Right lobe of liver (tissue), 6 donors: Measurements from ENCODE around the gene ZCCHC14. TPM values are rescaled to one million over a fixed set of nuclear protein-coding genes. Genes with fewer than 3 reads are reported as not detected.
"Not testable (repeated sequence)": the region's sequence is repeated elsewhere in the genome, so short reads cannot be mapped to it uniquely, and the experiment has no call there.

Source experiments
- ATAC-seq, 4 donors: fragments of 200-7000 bp; cut with Tn5 transposase; one replicate each; pipeline ENCODE4 v1.9.1; 2020; ENCODE audit warnings: mild to moderate bottlenecking in 4 of 4, moderate library complexity in 4 of 4
- DNase-seq, 3 donors: peaks; one replicate each; pipeline ENCODE4 v3.0.0-alpha.2; 2020
- H3K27ac ChIP-seq, 3 donors: fragments of 200-600 bp; one replicate each; pipeline ENCODE4 v1.8.0; 2022
- H3K27me3 ChIP-seq, 2 donors: fragments of 200-600 bp; one replicate each; pipeline ENCODE4 v1.8.0; 2022
- H3K36me3 ChIP-seq, 4 donors: fragments of 200-600 bp; sonication (generic) in 1 of 4; one replicate each; pipeline versions ENCODE4 v1.5.1 to v1.8.0; 2017 to 2022; ENCODE audit warnings: control low read depth in 1 of 4
- H3K4me1 ChIP-seq, 4 donors: fragments of 200-600 bp; sonication (generic) in 1 of 4; one replicate each; pipeline versions ENCODE4 v1.5.1 to v1.8.0; 2017 to 2022; ENCODE audit warnings: control low read depth in 1 of 4
- H3K4me3 ChIP-seq, 3 donors: fragments of 200-600 bp; one replicate each; pipeline ENCODE4 v1.8.0; 2022
- H3K9me3 ChIP-seq, 4 donors: fragments of 200-600 bp; sonication (generic) in 1 of 4; one replicate each; pipeline versions ENCODE4 v1.5.1 to v1.8.0; 2017 to 2022; ENCODE audit warnings: control low read depth in 1 of 4
- CTCF ChIP-seq, 4 donors: fragments of 200-600 bp in 3 of 4; fragments of 450-650 bp in 1 of 4; IDR thresholded peaks; one replicate each; pipeline versions ENCODE4 v1.5.1 to v1.8.0; 2016 to 2022; ENCODE audit warnings: antibody characterized with exemption in 4 of 4, mild to moderate bottlenecking in 2 of 4
- POLR2A ChIP-seq: fragments of 450-650 bp; IDR thresholded peaks from one replicate; pipeline ENCODE4 v1.6.1; 2017; ENCODE audit warnings: antibody characterized with exemption, mild to moderate bottlenecking
- WGBS: methylation state at CpG from one replicate; pipeline ENCODE4 v1.1.6; 2018; ENCODE audit warnings: low coverage, low lambda C conversion rate; ENCODE audit not compliant: insufficient coverage; ENCODE audit errors: missing lambda C conversion rate; 5-methylcytosine and 5-hydroxymethylcytosine counted together
- intact Hi-C, 2 donors: fragments of 100-400 bp; cut with DNase I; formaldehyde crosslinking; loops; one replicate each; pipeline versions ENCODE4 v1.11.2 to v1.14.1; 2022
- total RNA-seq, 6 experiments: library from RNA; depleted of rRNA in 2 of 6; stranded (reverse); fragments of >200 nt in 2 of 6; fragmentation: NEBNext Ultra II Directional in 3 of 6; extraction: Animal tissue kit (Norgen Biotek cat#: 25700) in 3 of 6; gene quantifications; one replicate each; pipeline versions ENCODE4 v1.1.0 to v1.2.4, GENCODE V29; 2016 to 2023
- donor health status: DM: no; HTN: yes; CAD: no.
- donor health status: DM: no; HTN: no; CAD: no.
- donor health status: DM: no; HTN: no; CAD: no.
- donor health status: DM: no; HTN: yes; CAD: no.
- donor health status: DM: no; HTN: yes; CAD: no.

ZCCHC14 gene
- total RNA-seq, 6 experiments from 2014 or later = 12.6 to 26.5 (median 17.7) TPM

GRCh38 chr16:87491522-87492290 is 1.1 kb downstream of the ZCCHC14 start:
- peaks cover 0 to 50% (median 20%) of the 10 kb centered on the region in 4 donors for H3K4me1 ChIP-seq
- no peak for TF ChIP-seq POLR2A
- no peak for TF ChIP-seq CTCF (IDR thresholded peaks at IDR 0.05)
- no peaks in the 10 kb centered on the region for H3K27me3 ChIP-seq
- ATAC-seq = no peak
- peak overlapping the region; percentile 44 to 58 (median 56) for H3K4me3 ChIP-seq
- no peaks in the 10 kb centered on the region for H3K9me3 ChIP-seq
- intact Hi-C loops = no loop called here
- DNase-seq = peak in 2 of 3 donors; percentile 43 to 67
- peak overlapping the region; percentile 43 to 68 (median 53) for H3K27ac ChIP-seq
- H3K36me3 ChIP-seq = no peaks in the 10 kb centered on the region
- WGBS = 13% methylated on average over 1 of the region's 80 CpGs

- peak in 3 of 4 donors; percentile 3 to 13 (median 6) for ATAC-seq
- 33% methylated on average over 16 of the region's 45 CpGs for WGBS
- intact Hi-C loops = not testable (repeated sequence)
Measured at GRCh38 chr16:87490799-87491521, 1.9 kb downstream of the ZCCHC14 start.

GRCh38 chr16:87490096-87490798 is 2.6 kb downstream of the ZCCHC14 start:
- TF ChIP-seq POLR2A (no peak), CTCF (IDR thresholded peaks at IDR 0.05) (no peak)
- Histone ChIP-seq H3K27ac (peak overlapping the region; percentile 23 to 68 (median 52)), H3K4me1 (peaks cover 0 to 56% (median 22%) of the 10 kb centered on the region in 4 donors), H3K36me3 (no peaks in the 10 kb centered on the region), H3K4me3 (peak overlapping the region; percentile 44 to 58 (median 56)), H3K27me3 (no peaks in the 10 kb centered on the region), H3K9me3 (no peaks in the 10 kb centered on the region)
- no peak for ATAC-seq
- no peak for DNase-seq
- 5% methylated on average over 15 of the region's 16 CpGs for WGBS
- intact Hi-C loops = no loop called here

More at GRCh38 chr16:87490799-87491521, 1.9 kb downstream of the ZCCHC14 start:
- peak overlapping the region; percentile 23 to 68 (median 52) for H3K27ac ChIP-seq
- peak overlapping the region; percentile 44 to 58 (median 56) for H3K4me3 ChIP-seq
- H3K27me3 ChIP-seq, H3K9me3 ChIP-seq, H3K36me3 ChIP-seq: not testable (repeated sequence)
- peak in 2 of 3 donors; percentile 58 to 68 for DNase-seq
- peaks cover 0 to 50% (median 20%) of the 10 kb centered on the region in 4 donors for H3K4me1 ChIP-seq

- no peak for DNase-seq
- H3K4me3 ChIP-seq = peak overlapping the region in 2 of 3 donors; percentile 56 to 58
- intact Hi-C loops = no loop called here
- no peaks in the 10 kb centered on the region for H3K27me3 ChIP-seq
- TF ChIP-seq CTCF (IDR thresholded peaks at IDR 0.05) = no peak
- TF ChIP-seq POLR2A = no peak
- H3K36me3 ChIP-seq = no peaks in the 10 kb centered on the region
- ATAC-seq = no peak
- peaks cover 0 to 60% (median 22%) of the 10 kb centered on the region in 4 donors for H3K4me1 ChIP-seq
- peak overlapping the region in 2 of 3 donors; percentile 45 to 68 for H3K27ac ChIP-seq
- WGBS = 27% methylated on average over 3 of the region's 6 CpGs
- no peaks in the 10 kb centered on the region for H3K9me3 ChIP-seq
Measured at GRCh38 chr16:87489434-87490045, 3.3 kb downstream of the ZCCHC14 start.

GRCh38 chr16:87488960-87489359 is 3.9 kb downstream of the ZCCHC14 start:
- DNase-seq, H3K9me3 ChIP-seq, H3K36me3 ChIP-seq, intact Hi-C loops, H3K27me3 ChIP-seq, ATAC-seq: not testable (repeated sequence)
- 18% methylated on average over 4 of the region's 6 CpGs for WGBS
- Histone ChIP-seq H3K27ac (peak overlapping the region in 2 of 3 donors; percentile 45 to 62), H3K4me1 (peaks cover 0 to 60% (median 23%) of the 10 kb centered on the region in 4 donors), H3K4me3 (peak overlapping the region in 1 of 3 donors; percentile 58)
